GM12875 (cell line): ENCODE measurements around the gene PSG7.
"Not testable (repeated sequence)": the region's sequence is repeated elsewhere in the genome, so short reads cannot be mapped to it uniquely, and the experiment has no call there.

Source experiments
- H3K4me3 ChIP-seq: one replicate; pipeline ENCODE4 v1.5.1; 2011; ENCODE audit warnings: low read depth, low read length, control low read depth
- TF ChIP-seq, protein P1 (sequence below): IDR thresholded peaks from 2 replicates; pipeline ENCODE4 v1.5.1; 2011; ENCODE audit warnings: low read depth, mild to moderate bottlenecking, control low read depth, inconsistent platforms, low read length, moderate library complexity, borderline replicate concordance; ENCODE audit not compliant: insufficient read depth

The PSG7 gene

DNA sequence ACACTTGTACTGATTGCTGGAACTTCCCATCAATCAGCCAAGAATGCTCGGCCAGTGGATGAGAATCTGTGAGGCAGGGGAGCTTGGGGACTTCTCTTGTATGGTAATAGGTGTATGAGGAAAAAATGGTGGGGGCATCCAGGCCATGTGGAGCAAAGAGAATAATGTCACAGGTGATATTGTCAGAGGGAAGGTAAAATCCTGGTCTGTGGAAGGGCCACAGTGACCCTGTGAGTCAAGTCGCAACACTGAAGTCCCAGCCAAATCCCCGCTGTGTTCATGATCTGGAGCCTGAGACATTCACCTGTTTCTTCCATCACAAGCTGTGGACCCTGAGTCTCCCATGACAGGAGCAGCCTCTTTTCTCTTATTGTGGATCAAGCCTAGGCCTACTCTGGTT lies 8.1 kb downstream of the PSG7 start:
- TF ChIP-seq, protein P1, sequence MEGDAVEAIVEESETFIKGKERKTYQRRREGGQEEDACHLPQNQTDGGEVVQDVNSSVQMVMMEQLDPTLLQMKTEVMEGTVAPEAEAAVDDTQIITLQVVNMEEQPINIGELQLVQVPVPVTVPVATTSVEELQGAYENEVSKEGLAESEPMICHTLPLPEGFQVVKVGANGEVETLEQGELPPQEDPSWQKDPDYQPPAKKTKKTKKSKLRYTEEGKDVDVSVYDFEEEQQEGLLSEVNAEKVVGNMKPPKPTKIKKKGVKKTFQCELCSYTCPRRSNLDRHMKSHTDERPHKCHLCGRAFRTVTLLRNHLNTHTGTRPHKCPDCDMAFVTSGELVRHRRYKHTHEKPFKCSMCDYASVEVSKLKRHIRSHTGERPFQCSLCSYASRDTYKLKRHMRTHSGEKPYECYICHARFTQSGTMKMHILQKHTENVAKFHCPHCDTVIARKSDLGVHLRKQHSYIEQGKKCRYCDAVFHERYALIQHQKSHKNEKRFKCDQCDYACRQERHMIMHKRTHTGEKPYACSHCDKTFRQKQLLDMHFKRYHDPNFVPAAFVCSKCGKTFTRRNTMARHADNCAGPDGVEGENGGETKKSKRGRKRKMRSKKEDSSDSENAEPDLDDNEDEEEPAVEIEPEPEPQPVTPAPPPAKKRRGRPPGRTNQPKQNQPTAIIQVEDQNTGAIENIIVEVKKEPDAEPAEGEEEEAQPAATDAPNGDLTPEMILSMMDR: no peak
- no peak overlapping the region for H3K4me3 ChIP-seq

DNA sequence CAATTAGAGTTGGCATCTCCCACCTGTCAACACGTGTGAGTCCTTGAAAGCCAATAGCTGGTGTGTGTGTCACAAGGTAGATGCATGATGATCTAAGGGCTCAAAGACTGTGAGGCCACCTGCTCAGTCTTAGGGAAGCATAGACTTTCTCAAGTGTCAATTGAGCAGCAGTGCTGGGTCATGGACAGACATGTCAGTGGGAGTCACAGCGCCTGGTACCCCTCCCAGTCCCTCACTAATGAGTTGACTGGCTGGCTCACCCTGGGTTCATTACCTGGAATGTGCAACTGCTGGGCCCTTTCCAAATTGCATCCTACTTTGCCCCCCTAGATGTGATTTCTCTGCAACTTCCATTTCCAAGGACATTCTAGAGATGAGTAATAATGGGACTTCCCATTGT lies 10.2 kb downstream of the PSG7 start:
- H3K4me3 ChIP-seq: no peak overlapping the region
- TF ChIP-seq, protein P1: no peak

DNA sequence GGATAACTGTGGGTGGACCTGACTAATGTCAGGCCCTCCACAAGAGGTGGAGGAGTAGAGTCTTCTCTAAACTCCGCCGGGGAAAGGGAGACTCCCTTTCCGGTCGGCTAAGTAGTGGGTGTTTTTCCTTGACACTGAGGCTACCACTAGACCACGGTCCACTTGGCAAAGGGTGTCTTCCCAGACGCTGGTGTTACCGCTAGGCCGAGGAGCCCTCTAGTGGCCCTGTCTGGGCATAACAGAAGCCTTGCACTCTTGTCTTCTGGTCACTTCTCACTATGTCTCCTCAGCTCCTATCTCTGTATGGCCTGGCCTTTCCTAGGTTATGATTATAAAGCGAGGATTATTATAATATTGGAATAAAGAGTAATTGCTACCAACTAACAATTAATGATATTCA lies 13.9 kb downstream of the PSG7 start:
- TF ChIP-seq, protein P1: peak; percentile 78
- H3K4me3 ChIP-seq: not testable (repeated sequence)

GRCh38 chr19:42920971-42921370 lies 16.0 kb downstream of the PSG7 start:
- not testable (repeated sequence) for H3K4me3 ChIP-seq

DNA sequence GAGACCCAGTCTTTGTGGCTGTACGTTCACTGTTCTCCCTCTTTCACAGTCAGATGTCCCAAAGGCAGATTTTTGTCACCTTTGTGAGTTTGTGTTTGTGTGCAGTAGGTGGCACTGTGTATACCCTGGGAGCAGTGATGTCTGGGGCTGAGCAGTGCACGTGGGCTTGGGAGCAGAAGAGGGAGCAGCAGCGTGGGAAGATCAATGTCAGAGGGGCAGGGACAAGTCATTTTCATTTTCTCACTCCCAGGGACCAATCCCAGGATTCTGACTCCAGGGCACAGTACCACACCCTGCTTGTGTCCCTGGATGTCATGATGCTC lies 17.3 kb downstream of the PSG7 start:
- H3K4me3 ChIP-seq: no peak overlapping the region
- TF ChIP-seq, protein P1: no peak

DNA sequence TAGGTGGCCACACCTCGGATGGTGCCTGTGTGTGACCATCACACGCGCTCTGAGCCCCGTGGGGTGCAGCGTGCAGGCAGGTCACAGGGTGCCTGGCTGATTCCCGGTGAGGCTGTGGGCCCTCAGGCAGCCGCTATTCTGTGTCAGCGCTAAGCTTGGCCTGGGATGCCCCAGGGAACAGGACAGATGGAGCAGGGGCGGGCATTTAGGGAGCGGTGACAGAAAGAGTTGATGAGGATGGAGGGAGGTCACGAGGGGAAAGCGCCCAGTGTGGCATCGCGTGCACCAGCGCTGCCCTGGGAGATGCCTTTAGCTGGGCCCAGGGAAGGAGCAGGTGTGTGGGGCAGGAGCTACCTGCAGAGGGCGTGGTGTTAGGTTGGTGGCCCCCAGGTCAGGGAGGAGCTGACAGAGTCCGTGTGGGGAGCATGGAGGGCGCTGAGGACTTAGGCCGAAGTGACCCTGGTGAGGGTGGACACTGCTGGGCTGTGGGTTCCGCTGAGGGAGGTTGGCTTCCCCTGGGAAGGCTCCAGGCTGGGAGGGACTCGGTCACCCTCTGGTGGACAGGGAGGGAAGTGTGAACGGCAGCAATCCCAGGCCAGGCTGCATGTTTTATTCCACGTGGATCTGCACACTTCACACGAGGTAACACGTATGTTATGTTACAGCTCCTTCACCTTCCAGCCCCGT lies 17.8 kb downstream of the PSG7 start:
- not testable (repeated sequence) for H3K4me3 ChIP-seq
- TF ChIP-seq, protein P1: peak; percentile 44; the same call in 1 of the 2 replicates

- not testable (repeated sequence) for H3K4me3 ChIP-seq
These were observed 18.5 kb downstream of the PSG7 start for GRCh38 chr19:42918377-42919069.

DNA sequence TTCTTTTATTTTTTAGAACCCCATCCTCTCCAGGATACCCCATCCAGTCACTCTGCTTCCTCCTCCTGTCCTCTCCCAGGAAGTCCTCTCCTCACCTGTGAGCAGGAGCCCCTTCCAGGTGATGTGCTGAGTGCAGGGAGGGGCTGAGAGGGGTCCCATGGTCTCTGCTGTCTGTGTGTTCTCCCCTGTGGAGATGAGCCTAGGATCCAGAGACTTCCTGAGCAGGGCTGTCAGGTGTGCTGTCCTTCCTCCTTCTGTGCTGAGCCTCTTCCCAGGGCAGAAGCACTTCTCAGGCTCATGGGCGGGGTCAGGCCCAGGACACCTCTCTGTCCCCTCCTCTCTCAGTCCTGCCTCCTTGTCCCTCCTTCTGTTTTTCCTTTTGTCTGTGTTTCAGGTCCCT lies 19.4 kb downstream of the PSG7 start, which contains the start of gene PSG6:
PSG6 (minus strand) TSS at position 261 of the 400 bp plus-strand sequence; CDS start at position 159, 102 bp downstream.
- H3K4me3 ChIP-seq: not testable (repeated sequence)

GRCh38 chr19:42916931-42917330 lies 20.1 kb downstream of the PSG7 start:
- not testable (repeated sequence) for H3K4me3 ChIP-seq

GRCh38 chr19:42913516-42913915 lies 23.5 kb downstream of the PSG7 start:
- not testable (repeated sequence) for H3K4me3 ChIP-seq

- H3K4me3 ChIP-seq: not testable (repeated sequence)
These were observed 24.1 kb downstream of the PSG7 start for GRCh38 chr19:42912941-42913340.

- not testable (repeated sequence) for H3K4me3 ChIP-seq
These were observed 25.3 kb downstream of the PSG7 start for GRCh38 chr19:42911731-42912130.

GRCh38 chr19:42906162-42906561 lies 30.8 kb downstream of the PSG7 start:
- not testable (repeated sequence) for H3K4me3 ChIP-seq

- not testable (repeated sequence) for H3K4me3 ChIP-seq
These were observed 36.4 kb downstream of the PSG7 start for GRCh38 chr19:42900561-42900960.
